PFSK-1 (cell line): Measurements from ENCODE around the gene WDPCP.

Experiments used
- POLR2AphosphoS5 ChIP-seq: IDR thresholded peaks from 2 replicates; pipeline ENCODE4 v1.6.1; 2012; ENCODE audit warnings: low read depth, mild to moderate bottlenecking, control low read depth, low read length, moderate library complexity
- TAF1 ChIP-seq: IDR thresholded peaks from 2 replicates; pipeline ENCODE4 v1.6.1; 2012; ENCODE audit warnings: low read length, control low read depth, borderline replicate concordance; ENCODE audit not compliant: insufficient read depth
- TF ChIP-seq, protein P1 (sequence below), 2 experiments: IDR thresholded peaks; 2 replicates each; pipeline versions ENCODE4 v1.6.1 to v1.8.0; 2011 to 2012; ENCODE audit warnings: low read depth in 2 of 2, low read length in 2 of 2, control low read depth in 1 of 2, inconsistent platforms in 1 of 2, mild to moderate bottlenecking in 1 of 2, moderate library complexity in 1 of 2; ENCODE audit not compliant: insufficient read depth in 1 of 2

DNA sequence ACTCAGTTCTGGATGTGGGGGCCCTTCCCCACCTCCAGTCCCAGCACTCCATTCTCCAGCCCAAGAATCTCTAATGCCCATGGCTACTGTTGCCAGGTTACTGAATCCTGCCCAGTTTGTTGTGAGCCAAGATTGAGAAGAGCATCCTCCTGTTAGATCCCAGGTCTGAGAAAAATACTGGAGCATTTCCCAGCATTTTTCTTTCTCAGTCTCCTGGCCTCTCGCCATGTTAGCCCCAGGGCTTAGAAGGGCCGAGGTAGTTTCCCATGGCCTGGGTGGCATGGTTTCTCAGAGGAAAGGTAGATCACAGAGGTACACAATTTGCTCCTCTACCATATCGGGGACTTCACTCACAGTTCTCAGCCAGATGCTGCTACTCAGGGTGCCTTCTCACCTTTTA is 401.9 kb downstream of the WDPCP start:
- TF ChIP-seq, protein P1, sequence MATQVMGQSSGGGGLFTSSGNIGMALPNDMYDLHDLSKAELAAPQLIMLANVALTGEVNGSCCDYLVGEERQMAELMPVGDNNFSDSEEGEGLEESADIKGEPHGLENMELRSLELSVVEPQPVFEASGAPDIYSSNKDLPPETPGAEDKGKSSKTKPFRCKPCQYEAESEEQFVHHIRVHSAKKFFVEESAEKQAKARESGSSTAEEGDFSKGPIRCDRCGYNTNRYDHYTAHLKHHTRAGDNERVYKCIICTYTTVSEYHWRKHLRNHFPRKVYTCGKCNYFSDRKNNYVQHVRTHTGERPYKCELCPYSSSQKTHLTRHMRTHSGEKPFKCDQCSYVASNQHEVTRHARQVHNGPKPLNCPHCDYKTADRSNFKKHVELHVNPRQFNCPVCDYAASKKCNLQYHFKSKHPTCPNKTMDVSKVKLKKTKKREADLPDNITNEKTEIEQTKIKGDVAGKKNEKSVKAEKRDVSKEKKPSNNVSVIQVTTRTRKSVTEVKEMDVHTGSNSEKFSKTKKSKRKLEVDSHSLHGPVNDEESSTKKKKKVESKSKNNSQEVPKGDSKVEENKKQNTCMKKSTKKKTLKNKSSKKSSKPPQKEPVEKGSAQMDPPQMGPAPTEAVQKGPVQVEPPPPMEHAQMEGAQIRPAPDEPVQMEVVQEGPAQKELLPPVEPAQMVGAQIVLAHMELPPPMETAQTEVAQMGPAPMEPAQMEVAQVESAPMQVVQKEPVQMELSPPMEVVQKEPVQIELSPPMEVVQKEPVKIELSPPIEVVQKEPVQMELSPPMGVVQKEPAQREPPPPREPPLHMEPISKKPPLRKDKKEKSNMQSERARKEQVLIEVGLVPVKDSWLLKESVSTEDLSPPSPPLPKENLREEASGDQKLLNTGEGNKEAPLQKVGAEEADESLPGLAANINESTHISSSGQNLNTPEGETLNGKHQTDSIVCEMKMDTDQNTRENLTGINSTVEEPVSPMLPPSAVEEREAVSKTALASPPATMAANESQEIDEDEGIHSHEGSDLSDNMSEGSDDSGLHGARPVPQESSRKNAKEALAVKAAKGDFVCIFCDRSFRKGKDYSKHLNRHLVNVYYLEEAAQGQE (IDR thresholded peaks at IDR 0.05; ENCODE audit: insufficient read depth in 1 of 2, low read depth in 2 of 2, low read length in 2 of 2), result no peak
- TF ChIP-seq POLR2AphosphoS5 (no peak), TAF1 (no peak)
